Neuronal stem cell (in vitro differentiated cells): ENCODE data around the gene HHIPL1.
A peak's percentile ranks its signal among the peaks of the same experiment; 100 is the strongest.

Experiments used
- DNase-seq: peaks from one replicate; pipeline ENCODE4 v3.0.0-alpha.2; 2013; ENCODE audit warnings: low spot score
- H2AFZ ChIP-seq: one replicate; pipeline ENCODE4 v1.6.1; 2013; ENCODE audit warnings: mild to moderate bottlenecking, low read length, inconsistent platforms
- H2AK5ac ChIP-seq: 2 replicates; pipeline ENCODE4 v1.6.1; 2013; ENCODE audit warnings: low read depth, mild to moderate bottlenecking, inconsistent platforms, low read length, moderate library complexity, mixed read lengths
- H2BK120ac ChIP-seq: 2 replicates; pipeline ENCODE4 v1.6.1; 2013; ENCODE audit warnings: low read depth, mild to moderate bottlenecking, inconsistent platforms, low read length, moderate library complexity, mixed read lengths
- H2BK12ac ChIP-seq: one replicate; pipeline ENCODE4 v1.6.1; 2013; ENCODE audit warnings: low read length, inconsistent platforms
- H2BK15ac ChIP-seq: 2 replicates; pipeline ENCODE4 v1.6.1; 2013; ENCODE audit warnings: mild to moderate bottlenecking, low read length, inconsistent platforms, mixed read lengths
- H2BK5ac ChIP-seq: one replicate; pipeline ENCODE4 v1.6.1; 2013; ENCODE audit warnings: inconsistent platforms, mild to moderate bottlenecking, low read length, moderate library complexity
- H3K14ac ChIP-seq: one replicate; pipeline ENCODE4 v1.6.1; 2013; ENCODE audit warnings: low read length, inconsistent platforms
- H3K18ac ChIP-seq: 2 replicates; pipeline ENCODE4 v1.6.1; 2013; ENCODE audit warnings: low read length, inconsistent platforms
- H3K23ac ChIP-seq: 2 replicates; pipeline ENCODE4 v1.6.1; 2013; ENCODE audit warnings: low read depth, mild to moderate bottlenecking, mixed read lengths, low read length, inconsistent platforms; ENCODE audit not compliant: poor library complexity
- H3K27ac ChIP-seq: replicated peaks from 3 replicates; pipeline ENCODE4 v1.5.1; 2013; ENCODE audit warnings: low read length, inconsistent platforms
- H3K27me3 ChIP-seq, 3 experiments: 2 replicates each; pipeline ENCODE4 v1.6.1; 2013; ENCODE audit warnings: low read length in 3 of 3, mild to moderate bottlenecking in 2 of 3, inconsistent platforms in 1 of 3, low read depth in 1 of 3, mixed read lengths in 1 of 3, moderate library complexity in 1 of 3; ENCODE audit not compliant: control insufficient read depth in 3 of 3, insufficient read depth in 3 of 3
- H3K36me3 ChIP-seq, 2 donors: replicated peaks in 1 of 2; 2 replicates each; pipeline ENCODE4 v1.6.1; 2013; ENCODE audit warnings: low read length in 2 of 2; ENCODE audit not compliant: control insufficient read depth in 2 of 2, insufficient read depth in 2 of 2
- H3K4ac ChIP-seq: 2 replicates; pipeline ENCODE4 v1.6.1; 2013; ENCODE audit warnings: inconsistent platforms, mild to moderate bottlenecking, low read length, moderate library complexity
- H3K4me1 ChIP-seq, 2 donors: 1 replicate in 1 of 2; 2 replicates in 1 of 2; pipeline ENCODE4 v1.6.1; 2013; ENCODE audit warnings: low read length in 2 of 2, low read depth in 1 of 2; ENCODE audit not compliant: control insufficient read depth in 2 of 2, insufficient read depth in 1 of 2
- H3K4me2 ChIP-seq: one replicate; pipeline ENCODE4 v1.6.1; 2013; ENCODE audit warnings: mild to moderate bottlenecking, low read length, inconsistent platforms; ENCODE audit not compliant: insufficient read depth, poor library complexity, severe bottlenecking
- H3K4me3 ChIP-seq, 2 donors: 2 replicates each; pipeline ENCODE4 v1.5.1; 2013; ENCODE audit warnings: low read length in 2 of 2, mild to moderate bottlenecking in 2 of 2, inconsistent platforms in 1 of 2, moderate library complexity in 1 of 2
- H3K79me1 ChIP-seq: one replicate; pipeline ENCODE4 v1.6.1; 2013; ENCODE audit warnings: low read depth, mild to moderate bottlenecking, inconsistent platforms, low read length, moderate library complexity
- H3K9ac ChIP-seq: one replicate; pipeline ENCODE4 v1.6.1; 2013; ENCODE audit warnings: mild to moderate bottlenecking, low read depth, low read length, inconsistent platforms; ENCODE audit not compliant: poor library complexity
- H3K9me3 ChIP-seq, 2 donors: replicated peaks in 1 of 2; 2 replicates each; pipeline versions ENCODE3 to v1.6.1; 2013; ENCODE audit warnings: low read length in 2 of 2, mild to moderate bottlenecking in 2 of 2, inconsistent platforms in 1 of 2, low read depth in 1 of 2, mixed read lengths in 1 of 2, moderate library complexity in 1 of 2; ENCODE audit not compliant: control insufficient read depth in 2 of 2, insufficient read depth in 1 of 2
- H4K8ac ChIP-seq: one replicate; pipeline ENCODE4 v1.6.1; 2013; ENCODE audit warnings: low read depth, mild to moderate bottlenecking, inconsistent platforms, low read length, moderate library complexity
- H4K91ac ChIP-seq: one replicate; pipeline ENCODE4 v1.6.1; 2013; ENCODE audit warnings: low read length, low read depth, mild to moderate bottlenecking, inconsistent platforms; ENCODE audit not compliant: poor library complexity
- WGBS, 2 donors: extraction: QIAGEN DNeasy Blood & Tissue Kit; methylation state at CpG; one replicate each; pipeline ENCODE4 v1.1.7; 2013; ENCODE audit warnings: missing lambda C conversion rate in 2 of 2, mixed read lengths in 1 of 2; ENCODE audit not compliant: insufficient read length in 2 of 2, insufficient replicate concordance in 1 of 2; ENCODE audit errors: extremely low coverage in 2 of 2; 5-methylcytosine and 5-hydroxymethylcytosine counted together

HHIPL1 gene

GRCh38 chr14:99643343-99643742 lies 1.6 kb upstream of the HHIPL1 start:
- Histone ChIP-seq H2BK5ac (no peak overlapping the region), H2AFZ (peak overlapping the region; percentile 73), H2AK5ac (no peak overlapping the region), H3K14ac (no peak overlapping the region), H4K8ac (no peak overlapping the region), H3K18ac (no peak overlapping the region), H3K9me3 (no peaks in the 10 kb centered on the region), H4K91ac (no peak overlapping the region), H2BK120ac (no peak overlapping the region), H2BK12ac (no peak overlapping the region), H3K4me3 (no peak overlapping the region), H3K4me2 (no peak overlapping the region), H3K4ac (no peak overlapping the region), H3K23ac (no peak overlapping the region), H2BK15ac (no peak overlapping the region), H3K36me3 (no peaks in the 10 kb centered on the region), H3K4me1 (peaks cover 5 to 13% of the 10 kb centered on the region in 2 donors), H3K27me3 (peaks cover 0 to 20% (median 0%) of the 10 kb centered on the region in 3 experiments), H3K27ac (no peak overlapping the region), H3K79me1 (peaks cover 3% of the 10 kb centered on the region), H3K9ac (no peak overlapping the region)
- WGBS, 2 donors, result no CpG with 5 or more reads among the region's 6 CpGs
- no peak for DNase-seq

GRCh38 chr14:99644035-99644587 lies 818 bp upstream of the HHIPL1 start:
- peak overlapping the region; percentile 73 for H2AFZ ChIP-seq
- peak overlapping the region; percentile 99 for H2BK15ac ChIP-seq
- peaks cover 0 to 20% (median 0%) of the 10 kb centered on the region in 3 experiments for H3K27me3 ChIP-seq
- H3K9me3 ChIP-seq, result no peaks in the 10 kb centered on the region
- no peaks in the 10 kb centered on the region for H3K36me3 ChIP-seq
- H3K4me2 ChIP-seq, result no peak overlapping the region
- H3K23ac ChIP-seq, result no peak overlapping the region
- no peak overlapping the region for H2BK5ac ChIP-seq
- no peak overlapping the region for H3K27ac ChIP-seq
- no peak for DNase-seq
- no peak overlapping the region for H3K14ac ChIP-seq
- H4K8ac ChIP-seq, result no peak overlapping the region
- WGBS, 2 donors, result no CpG with 5 or more reads among the region's 11 CpGs
- H2AK5ac ChIP-seq, result peak overlapping the region; percentile 47
- H3K4me1 ChIP-seq, result peaks cover 5 to 13% of the 10 kb centered on the region in 2 donors
- no peak overlapping the region for H4K91ac ChIP-seq
- H2BK120ac ChIP-seq, result peak overlapping the region; percentile 74
- H3K4me3 ChIP-seq, result no peak overlapping the region
- no peak overlapping the region for H2BK12ac ChIP-seq
- peaks cover 3% of the 10 kb centered on the region for H3K79me1 ChIP-seq
- H3K4ac ChIP-seq, result no peak overlapping the region
- H3K18ac ChIP-seq, result no peak overlapping the region
- H3K9ac ChIP-seq, result no peak overlapping the region

DNA sequence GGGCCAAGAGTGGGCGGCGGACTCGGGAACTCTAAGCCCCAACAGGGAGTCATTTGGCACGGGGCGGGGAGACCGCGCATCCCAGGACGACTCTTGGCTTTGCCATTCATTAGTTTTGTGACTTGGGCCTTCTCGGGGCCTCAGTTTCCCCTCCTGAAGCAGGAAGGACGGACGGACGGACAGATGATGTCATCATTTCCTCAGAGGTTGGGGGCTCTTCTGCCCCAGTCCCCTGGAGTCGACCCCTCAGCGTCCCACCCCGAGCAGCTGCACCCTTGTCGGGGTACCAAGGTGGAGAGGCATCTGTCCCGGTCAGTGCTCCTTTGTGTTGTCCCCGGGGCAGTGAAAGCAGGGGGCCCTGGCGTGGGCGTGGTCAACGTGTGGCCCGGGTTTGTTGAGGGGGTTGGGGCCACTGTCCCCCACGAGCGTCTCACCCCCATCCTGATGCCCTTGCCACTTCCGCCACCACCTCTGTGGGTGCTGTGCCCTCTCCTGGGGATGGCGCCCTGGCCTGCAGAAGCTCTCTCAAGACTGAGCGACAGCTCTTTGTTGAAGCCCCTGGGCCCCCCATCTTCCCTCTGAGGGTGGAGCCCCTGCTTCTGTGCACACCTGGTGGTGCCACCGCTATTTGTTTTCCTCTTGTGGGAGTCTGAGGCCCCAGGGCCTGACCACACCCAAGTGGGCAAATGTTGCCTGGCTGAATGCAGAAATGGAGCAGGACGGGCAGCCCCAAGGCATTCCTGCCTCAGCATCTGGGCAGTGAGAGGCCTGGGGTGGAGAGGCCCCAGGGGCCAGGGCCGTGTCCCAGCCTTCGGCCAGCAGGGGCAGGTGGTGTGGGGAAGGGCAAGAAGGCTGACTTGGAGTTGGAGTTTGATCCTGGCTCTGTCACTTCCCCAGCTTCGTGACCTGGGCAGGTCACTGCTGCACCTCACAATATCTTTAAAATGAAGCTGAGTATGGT lies 896 bp downstream of the HHIPL1 start:
- Histone ChIP-seq H2BK120ac (peak overlapping the region; percentile 74), H3K18ac (peak overlapping the region; percentile 97), H3K79me1 (peaks cover 3% of the 10 kb centered on the region), H2BK12ac (peak overlapping the region; percentile 66), H3K4me1 (peaks cover 5 to 13% of the 10 kb centered on the region in 2 donors), H3K27ac (no peak overlapping the region), H3K4me2 (peak overlapping the region; percentile 68), H3K9ac (peak overlapping the region; percentile 55), H2AK5ac (peak overlapping the region; percentile 95), H3K4ac (no peak overlapping the region), H3K9me3 (no peaks in the 10 kb centered on the region), H3K23ac (peak overlapping the region; percentile 75), H3K36me3 (no peaks in the 10 kb centered on the region), H3K27me3 (peaks cover 0 to 20% (median 0%) of the 10 kb centered on the region in 3 experiments), H3K14ac (peak overlapping the region; percentile 99), H2AFZ (no peak overlapping the region), H4K91ac (no peak overlapping the region), H4K8ac (peak overlapping the region; percentile 86), H3K4me3 (peak overlapping the region in 1 of 2 donors; percentile 70), H2BK5ac (peak overlapping the region; percentile 29), H2BK15ac (peak overlapping the region; percentile 99)
- WGBS, 2 donors, result no CpG with 5 or more reads among the region's 32 CpGs
- no peak for DNase-seq

- H3K9me3 ChIP-seq, result no peaks in the 10 kb centered on the region
- H3K4me3 ChIP-seq, result no peak overlapping the region
- H2BK12ac ChIP-seq, result no peak overlapping the region
- no peak overlapping the region for H3K23ac ChIP-seq
- H3K79me1 ChIP-seq, result peaks cover 3% of the 10 kb centered on the region
- H2AFZ ChIP-seq, result no peak overlapping the region
- DNase-seq, result no peak
- no peak overlapping the region for H3K9ac ChIP-seq
- no CpG with 5 or more reads among the region's 7 CpGs for WGBS, 2 donors
- peak overlapping the region; percentile 0 for H2AK5ac ChIP-seq
- no peak overlapping the region for H3K27ac ChIP-seq
- peaks cover 5 to 13% of the 10 kb centered on the region in 2 donors for H3K4me1 ChIP-seq
- no peak overlapping the region for H3K14ac ChIP-seq
- no peak overlapping the region for H4K8ac ChIP-seq
- H2BK15ac ChIP-seq, result no peak overlapping the region
- no peak overlapping the region for H4K91ac ChIP-seq
- H2BK120ac ChIP-seq, result no peak overlapping the region
- no peak overlapping the region for H3K4ac ChIP-seq
- peak overlapping the region; percentile 0 for H2BK5ac ChIP-seq
- H3K4me2 ChIP-seq, result no peak overlapping the region
- peak overlapping the region; percentile 1 for H3K18ac ChIP-seq
- H3K36me3 ChIP-seq, result no peaks in the 10 kb centered on the region
- peaks cover 0 to 20% (median 0%) of the 10 kb centered on the region in 3 experiments for H3K27me3 ChIP-seq
These were observed 2.5 kb downstream of the HHIPL1 start for GRCh38 chr14:99647411-99647810.
